HEK293 (cell line): ENCODE data around the gene SMARCA1.

ENCODE experiments used
- BCL11B ChIP-seq: fragments of 450-650 bp; formaldehyde crosslinking; IDR thresholded peaks from 2 replicates; pipeline ENCODE4 v1.5.1; 2016; ENCODE audit warnings: low read depth, missing biosample characterization, missing genetic modification characterization
- FEZF1 ChIP-seq: fragments of 450-650 bp; formaldehyde crosslinking; IDR thresholded peaks from 2 replicates; pipeline ENCODE4 v1.5.1; 2016; ENCODE audit warnings: missing biosample characterization, missing genetic modification characterization
- KLF10 ChIP-seq: fragments of 450-650 bp; IDR thresholded peaks from 2 replicates; pipeline ENCODE4 v1.5.1; 2018; ENCODE audit warnings: missing biosample characterization, mild to moderate bottlenecking, missing genetic modification characterization
- KLF9 ChIP-seq: fragments of 450-650 bp; formaldehyde crosslinking; IDR thresholded peaks from 2 replicates; pipeline ENCODE4 v1.5.1; 2016; ENCODE audit warnings: missing biosample characterization, missing genetic modification characterization, low read depth
- MYNN ChIP-seq: fragments of 450-650 bp; formaldehyde crosslinking; IDR thresholded peaks from 2 replicates; pipeline ENCODE4 v1.5.1; 2016; ENCODE audit warnings: missing biosample characterization, missing genetic modification characterization, borderline replicate concordance
- REST ChIP-seq: fragments of 450-650 bp; formaldehyde crosslinking; IDR thresholded peaks from 2 replicates; pipeline ENCODE4 v1.5.1; 2016; ENCODE audit warnings: missing biosample characterization, missing genetic modification characterization
- SP3 ChIP-seq: fragments of 450-650 bp; formaldehyde crosslinking; IDR thresholded peaks from 2 replicates; pipeline ENCODE4 v1.5.1; 2016; ENCODE audit warnings: missing biosample characterization, missing genetic modification characterization
- SP7 ChIP-seq: fragments of 450-650 bp; formaldehyde crosslinking; IDR thresholded peaks from 2 replicates; pipeline ENCODE4 v1.5.1; 2016; ENCODE audit warnings: missing biosample characterization, missing genetic modification characterization
- YY2 ChIP-seq: fragments of 450-650 bp; formaldehyde crosslinking; IDR thresholded peaks from 2 replicates; pipeline ENCODE4 v1.5.1; 2016; ENCODE audit warnings: missing biosample characterization, missing genetic modification characterization
- ZBTB8A ChIP-seq: fragments of 450-650 bp; formaldehyde crosslinking; IDR thresholded peaks from 2 replicates; pipeline ENCODE4 v1.5.1; 2016; ENCODE audit warnings: missing biosample characterization, missing genetic modification characterization
- ZNF140 ChIP-seq: fragments of 450-650 bp; formaldehyde crosslinking; IDR thresholded peaks from 2 replicates; pipeline ENCODE4 v1.5.1; 2016; ENCODE audit warnings: missing biosample characterization, missing genetic modification characterization
- ZNF157 ChIP-seq: fragments of 450-650 bp; formaldehyde crosslinking; IDR thresholded peaks from 2 replicates; pipeline ENCODE4 v1.5.1; 2016; ENCODE audit warnings: missing biosample characterization, missing genetic modification characterization
- ZNF16 ChIP-seq: fragments of 450-650 bp; formaldehyde crosslinking; IDR thresholded peaks from 2 replicates; pipeline ENCODE4 v1.5.1; 2016; ENCODE audit warnings: low read depth, missing biosample characterization, missing genetic modification characterization
- ZNF211 ChIP-seq: fragments of 450-650 bp; formaldehyde crosslinking; IDR thresholded peaks from 2 replicates; pipeline ENCODE4 v1.5.1; 2016; ENCODE audit warnings: low read depth, missing biosample characterization, missing genetic modification characterization
- ZNF223 ChIP-seq: fragments of 450-650 bp; formaldehyde crosslinking; IDR thresholded peaks from 2 replicates; pipeline ENCODE4 v1.5.1; 2016; ENCODE audit warnings: missing biosample characterization, missing genetic modification characterization
- ZNF292 ChIP-seq: fragments of 450-650 bp; formaldehyde crosslinking; IDR thresholded peaks from 2 replicates; pipeline ENCODE4 v1.5.1; 2016; ENCODE audit warnings: low read depth, missing biosample characterization, missing genetic modification characterization, borderline replicate concordance
- ZNF391 ChIP-seq: fragments of 450-650 bp; formaldehyde crosslinking; IDR thresholded peaks from 2 replicates; pipeline ENCODE4 v1.5.1; 2016; ENCODE audit warnings: low read depth, missing biosample characterization, missing genetic modification characterization, borderline replicate concordance
- ZNF513 ChIP-seq: fragments of 450-650 bp; IDR thresholded peaks from 2 replicates; pipeline ENCODE4 v1.5.1; 2018; ENCODE audit warnings: missing biosample characterization, missing genetic modification characterization
- ZNF514 ChIP-seq: fragments of 450-650 bp; formaldehyde crosslinking; IDR thresholded peaks from 2 replicates; pipeline ENCODE4 v1.5.1; 2016; ENCODE audit warnings: missing biosample characterization, missing genetic modification characterization
- ZNF555 ChIP-seq: fragments of 450-650 bp; formaldehyde crosslinking; conservative IDR thresholded peaks from 2 replicates; pipeline ENCODE4 v1.5.1; 2017; ENCODE audit warnings: missing biosample characterization, mild to moderate bottlenecking, missing genetic modification characterization, inconsistent platforms
- ZNF660 ChIP-seq: fragments of 450-650 bp; IDR thresholded peaks from 2 replicates; pipeline ENCODE4 v1.5.1; 2018; ENCODE audit warnings: missing biosample characterization, mild to moderate bottlenecking, missing genetic modification characterization
- ZNF677 ChIP-seq: fragments of 450-650 bp; IDR thresholded peaks from 2 replicates; pipeline ENCODE4 v1.5.0; 2018; ENCODE audit warnings: missing biosample characterization, mild to moderate bottlenecking, missing genetic modification characterization, moderate library complexity
- ZNF747 ChIP-seq: fragments of 450-650 bp; formaldehyde crosslinking; IDR thresholded peaks from 2 replicates; pipeline ENCODE4 v1.5.1; 2016; ENCODE audit warnings: missing biosample characterization, missing genetic modification characterization
- ZNF792 ChIP-seq: fragments of 450-650 bp; formaldehyde crosslinking; IDR thresholded peaks from 2 replicates; pipeline ENCODE4 v1.5.1; 2016; ENCODE audit warnings: missing biosample characterization, missing genetic modification characterization
- TF ChIP-seq, protein P1 (sequence below): fragments of 450-650 bp; formaldehyde crosslinking; IDR thresholded peaks from 2 replicates; pipeline ENCODE4 v1.5.1; 2016; ENCODE audit warnings: missing biosample characterization, missing genetic modification characterization
- TF ChIP-seq, protein P2 (sequence below): fragments of 450-650 bp; formaldehyde crosslinking; IDR thresholded peaks from 2 replicates; pipeline ENCODE4 v1.5.1; 2016; ENCODE audit warnings: missing biosample characterization, missing genetic modification characterization
- TF ChIP-seq, protein P3 (sequence below): fragments of 450-650 bp; formaldehyde crosslinking; IDR thresholded peaks from 2 replicates; pipeline ENCODE4 v1.5.1; 2016; ENCODE audit warnings: missing biosample characterization, missing genetic modification characterization, low read depth
- TF ChIP-seq, protein P4 (sequence below): fragments of 450-650 bp; formaldehyde crosslinking; IDR thresholded peaks from 2 replicates; pipeline ENCODE4 v1.5.1; 2017; ENCODE audit warnings: missing biosample characterization, missing genetic modification characterization

SMARCA1 gene

DNA sequence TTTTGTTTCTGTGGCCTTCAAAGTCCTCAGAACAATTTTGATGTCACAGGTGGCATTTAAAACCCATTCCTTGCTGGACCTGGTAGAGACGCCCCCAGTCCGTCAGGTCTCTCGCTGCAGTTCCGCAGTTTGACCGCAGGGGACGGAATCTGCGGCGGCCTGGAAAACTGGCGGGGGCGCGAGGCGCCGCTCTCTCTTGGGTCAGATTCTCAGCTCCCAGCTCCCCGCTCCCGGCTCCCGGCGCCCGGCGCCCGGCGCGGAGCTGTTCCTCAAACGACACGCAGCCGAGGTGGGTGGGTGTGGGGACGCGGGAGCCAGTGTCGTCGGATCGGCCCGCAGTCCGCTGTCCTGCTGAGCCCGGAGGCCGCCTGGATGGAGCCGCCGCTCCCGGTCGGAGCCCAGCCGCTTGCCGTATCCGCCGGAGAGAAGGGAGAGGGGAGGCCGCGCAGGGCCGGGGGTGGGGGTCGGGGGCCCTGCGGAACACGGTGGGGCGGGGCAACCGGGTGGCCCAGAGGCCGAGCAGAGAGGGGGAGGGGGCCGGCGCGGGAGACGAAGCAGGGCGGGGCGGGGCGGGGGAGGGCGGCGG lies 16.9 kb upstream of the SMARCA1 start, which contains the start of gene OCRL (continued):
- TF ChIP-seq ZNF513 (tag by site-specific recombination), result no peak
- TF ChIP-seq, protein P1, sequence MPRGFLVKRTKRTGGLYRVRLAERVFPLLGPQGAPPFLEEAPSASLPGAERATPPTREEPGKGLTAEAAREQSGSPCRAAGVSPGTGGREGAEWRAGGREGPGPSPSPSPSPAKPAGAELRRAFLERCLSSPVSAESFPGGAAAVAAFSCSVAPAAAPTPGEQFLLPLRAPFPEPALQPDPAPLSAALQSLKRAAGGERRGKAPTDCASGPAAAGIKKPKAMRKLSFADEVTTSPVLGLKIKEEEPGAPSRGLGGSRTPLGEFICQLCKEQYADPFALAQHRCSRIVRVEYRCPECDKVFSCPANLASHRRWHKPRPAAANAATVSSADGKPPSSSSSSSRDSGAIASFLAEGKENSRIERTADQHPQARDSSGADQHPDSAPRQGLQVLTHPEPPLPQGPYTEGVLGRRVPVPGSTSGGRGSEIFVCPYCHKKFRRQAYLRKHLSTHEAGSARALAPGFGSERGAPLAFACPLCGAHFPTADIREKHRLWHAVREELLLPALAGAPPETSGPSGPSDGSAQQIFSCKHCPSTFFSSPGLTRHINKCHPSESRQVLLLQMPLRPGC, result no peak
- no peak for TF ChIP-seq ZNF157 (tag by site-specific recombination)
- 0 out of 2 replicates have a peak, but pooled peaks have one; percentile 16 for TF ChIP-seq KLF9 (tag by site-specific recombination)
- no peak for TF ChIP-seq YY2 (tag by site-specific recombination)
- TF ChIP-seq FEZF1, result no peak
- no peak for TF ChIP-seq ZNF16 (tag by site-specific recombination)
- TF ChIP-seq ZNF677 (tag by site-specific recombination), result no peak
- no peak for TF ChIP-seq ZNF747 (tag by site-specific recombination)
- 0 out of 2 replicates have a peak, but pooled peaks have one; percentile 27 for TF ChIP-seq REST (tag by site-specific recombination)
- no peak for TF ChIP-seq ZNF292 (tag by site-specific recombination)
- TF ChIP-seq ZNF140, result no peak
- TF ChIP-seq, protein P2, sequence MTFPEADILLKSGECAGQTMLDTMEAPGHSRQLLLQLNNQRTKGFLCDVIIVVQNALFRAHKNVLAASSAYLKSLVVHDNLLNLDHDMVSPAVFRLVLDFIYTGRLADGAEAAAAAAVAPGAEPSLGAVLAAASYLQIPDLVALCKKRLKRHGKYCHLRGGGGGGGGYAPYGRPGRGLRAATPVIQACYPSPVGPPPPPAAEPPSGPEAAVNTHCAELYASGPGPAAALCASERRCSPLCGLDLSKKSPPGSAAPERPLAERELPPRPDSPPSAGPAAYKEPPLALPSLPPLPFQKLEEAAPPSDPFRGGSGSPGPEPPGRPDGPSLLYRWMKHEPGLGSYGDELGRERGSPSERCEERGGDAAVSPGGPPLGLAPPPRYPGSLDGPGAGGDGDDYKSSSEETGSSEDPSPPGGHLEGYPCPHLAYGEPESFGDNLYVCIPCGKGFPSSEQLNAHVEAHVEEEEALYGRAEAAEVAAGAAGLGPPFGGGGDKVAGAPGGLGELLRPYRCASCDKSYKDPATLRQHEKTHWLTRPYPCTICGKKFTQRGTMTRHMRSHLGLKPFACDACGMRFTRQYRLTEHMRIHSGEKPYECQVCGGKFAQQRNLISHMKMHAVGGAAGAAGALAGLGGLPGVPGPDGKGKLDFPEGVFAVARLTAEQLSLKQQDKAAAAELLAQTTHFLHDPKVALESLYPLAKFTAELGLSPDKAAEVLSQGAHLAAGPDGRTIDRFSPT (tag by site-specific recombination), result no peak
- TF ChIP-seq MYNN, result no peak
- no peak for TF ChIP-seq SP3 (tag by site-specific recombination)
- no peak for TF ChIP-seq ZNF555 (tag by site-specific recombination)
- no peak for TF ChIP-seq ZNF211 (tag by site-specific recombination)
- TF ChIP-seq, protein P3, sequence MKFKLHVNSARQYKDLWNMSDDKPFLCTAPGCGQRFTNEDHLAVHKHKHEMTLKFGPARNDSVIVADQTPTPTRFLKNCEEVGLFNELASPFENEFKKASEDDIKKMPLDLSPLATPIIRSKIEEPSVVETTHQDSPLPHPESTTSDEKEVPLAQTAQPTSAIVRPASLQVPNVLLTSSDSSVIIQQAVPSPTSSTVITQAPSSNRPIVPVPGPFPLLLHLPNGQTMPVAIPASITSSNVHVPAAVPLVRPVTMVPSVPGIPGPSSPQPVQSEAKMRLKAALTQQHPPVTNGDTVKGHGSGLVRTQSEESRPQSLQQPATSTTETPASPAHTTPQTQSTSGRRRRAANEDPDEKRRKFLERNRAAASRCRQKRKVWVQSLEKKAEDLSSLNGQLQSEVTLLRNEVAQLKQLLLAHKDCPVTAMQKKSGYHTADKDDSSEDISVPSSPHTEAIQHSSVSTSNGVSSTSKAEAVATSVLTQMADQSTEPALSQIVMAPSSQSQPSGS (tag by site-specific recombination), result no peak
- TF ChIP-seq, protein P4, sequence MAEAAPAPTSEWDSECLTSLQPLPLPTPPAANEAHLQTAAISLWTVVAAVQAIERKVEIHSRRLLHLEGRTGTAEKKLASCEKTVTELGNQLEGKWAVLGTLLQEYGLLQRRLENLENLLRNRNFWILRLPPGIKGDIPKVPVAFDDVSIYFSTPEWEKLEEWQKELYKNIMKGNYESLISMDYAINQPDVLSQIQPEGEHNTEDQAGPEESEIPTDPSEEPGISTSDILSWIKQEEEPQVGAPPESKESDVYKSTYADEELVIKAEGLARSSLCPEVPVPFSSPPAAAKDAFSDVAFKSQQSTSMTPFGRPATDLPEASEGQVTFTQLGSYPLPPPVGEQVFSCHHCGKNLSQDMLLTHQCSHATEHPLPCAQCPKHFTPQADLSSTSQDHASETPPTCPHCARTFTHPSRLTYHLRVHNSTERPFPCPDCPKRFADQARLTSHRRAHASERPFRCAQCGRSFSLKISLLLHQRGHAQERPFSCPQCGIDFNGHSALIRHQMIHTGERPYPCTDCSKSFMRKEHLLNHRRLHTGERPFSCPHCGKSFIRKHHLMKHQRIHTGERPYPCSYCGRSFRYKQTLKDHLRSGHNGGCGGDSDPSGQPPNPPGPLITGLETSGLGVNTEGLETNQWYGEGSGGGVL (tag by site-specific recombination), result peak; percentile 21; the same call in 1 of the 2 replicates
- no peak for TF ChIP-seq BCL11B (tag by site-specific recombination)
- no peak for TF ChIP-seq ZNF391 (tag by site-specific recombination)
- TF ChIP-seq ZNF660 (tag by site-specific recombination), result peak; percentile 78
- 0 out of 2 replicates have a peak, but pooled peaks have one; percentile 31 for TF ChIP-seq SP7 (tag by site-specific recombination)
- TF ChIP-seq ZNF792, result no peak
- TF ChIP-seq ZNF514 (tag by site-specific recombination), result no peak
- no peak for TF ChIP-seq KLF10 (tag by site-specific recombination)
- TF ChIP-seq ZNF223 (tag by site-specific recombination), result no peak
- TF ChIP-seq ZBTB8A (tag by site-specific recombination), result 0 out of 2 replicates have a peak, but pooled peaks have one; percentile 31
